Measurements from ENCODE around the gene C19orf38. TPM values are rescaled to one million over a fixed set of nuclear protein-coding genes. Genes with fewer than 3 reads are reported as not detected.
A peak's percentile ranks its signal among the peaks of the same experiment; 100 is the strongest.

The C19orf38 gene
- total and polyA plus RNA-seq, 8 donors = 0.92 to 2.2 (median 1.2) TPM; not detected in 3

DNA sequence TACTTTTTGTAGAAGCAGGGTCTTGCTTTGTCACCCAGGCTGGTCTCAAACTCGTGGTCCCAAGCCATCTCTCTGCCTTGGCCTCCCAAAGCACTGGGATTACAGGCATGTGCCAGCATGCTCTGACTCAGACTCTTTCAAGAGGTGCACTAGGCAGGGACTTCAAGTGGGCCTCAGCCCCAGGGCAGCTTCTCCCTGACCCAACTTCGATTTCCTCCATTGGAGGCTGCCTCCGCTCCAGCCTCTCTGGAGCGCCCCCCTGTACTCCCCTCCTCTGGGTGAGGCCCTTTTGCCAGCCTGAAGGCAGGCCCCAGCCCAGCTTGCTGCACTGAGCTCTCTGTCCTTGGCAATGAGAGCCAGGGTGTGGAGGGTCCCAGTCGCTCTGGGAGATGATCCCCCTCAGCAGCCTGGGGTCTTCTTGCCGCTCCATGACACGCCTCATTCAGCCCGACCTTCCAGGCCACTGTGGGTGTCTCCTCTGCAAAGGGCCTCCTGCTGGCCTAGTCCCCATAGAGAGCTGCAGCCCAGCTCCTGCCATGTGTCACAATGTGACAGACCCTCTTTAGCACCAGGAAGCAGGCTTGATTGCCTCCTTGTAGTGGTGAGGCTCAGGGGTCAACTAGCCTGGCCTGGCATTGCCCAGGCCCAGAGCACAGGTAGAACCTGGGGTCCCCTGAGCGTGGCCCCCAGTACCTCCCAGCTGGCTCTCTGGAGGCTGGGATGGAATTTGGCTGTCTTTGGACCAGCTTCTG, 39.6 kb downstream of the C19orf38 start:
- Histone ChIP-seq H3K36me3 (peaks cover 0 to 8% (median 2%) of the 10 kb centered on the region in 4 donors), H3K4me3 (no peak overlapping the region), H3K27ac (peak overlapping the region in 2 of 5 donors; percentile 20 to 39), H3K9me3 (no peaks in the 10 kb centered on the region), H3K4me1 (peaks cover 17 to 71% (median 39%) of the 10 kb centered on the region in 4 donors), H3K27me3 (no peaks in the 10 kb centered on the region)
- DNase-seq = no peak
- 77 to 92% (median 90%) methylated on average over 8 to 9 of the region's 9 CpGs for WGBS, 5 donors
- TF ChIP-seq EP300 (IDR thresholded peaks at IDR 0.05) (no peak), POLR2AphosphoS5 (IDR thresholded peaks at IDR 0.05) (no peak), POLR2A (IDR thresholded peaks at IDR 0.05) (no peak)
- TF ChIP-seq, protein P1, sequence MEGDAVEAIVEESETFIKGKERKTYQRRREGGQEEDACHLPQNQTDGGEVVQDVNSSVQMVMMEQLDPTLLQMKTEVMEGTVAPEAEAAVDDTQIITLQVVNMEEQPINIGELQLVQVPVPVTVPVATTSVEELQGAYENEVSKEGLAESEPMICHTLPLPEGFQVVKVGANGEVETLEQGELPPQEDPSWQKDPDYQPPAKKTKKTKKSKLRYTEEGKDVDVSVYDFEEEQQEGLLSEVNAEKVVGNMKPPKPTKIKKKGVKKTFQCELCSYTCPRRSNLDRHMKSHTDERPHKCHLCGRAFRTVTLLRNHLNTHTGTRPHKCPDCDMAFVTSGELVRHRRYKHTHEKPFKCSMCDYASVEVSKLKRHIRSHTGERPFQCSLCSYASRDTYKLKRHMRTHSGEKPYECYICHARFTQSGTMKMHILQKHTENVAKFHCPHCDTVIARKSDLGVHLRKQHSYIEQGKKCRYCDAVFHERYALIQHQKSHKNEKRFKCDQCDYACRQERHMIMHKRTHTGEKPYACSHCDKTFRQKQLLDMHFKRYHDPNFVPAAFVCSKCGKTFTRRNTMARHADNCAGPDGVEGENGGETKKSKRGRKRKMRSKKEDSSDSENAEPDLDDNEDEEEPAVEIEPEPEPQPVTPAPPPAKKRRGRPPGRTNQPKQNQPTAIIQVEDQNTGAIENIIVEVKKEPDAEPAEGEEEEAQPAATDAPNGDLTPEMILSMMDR (IDR thresholded peaks at IDR 0.05) = no peak
- intact Hi-C loops (cut with DNase I; ENCODE audit: low total_unique reads) = no loop called here

DNA sequence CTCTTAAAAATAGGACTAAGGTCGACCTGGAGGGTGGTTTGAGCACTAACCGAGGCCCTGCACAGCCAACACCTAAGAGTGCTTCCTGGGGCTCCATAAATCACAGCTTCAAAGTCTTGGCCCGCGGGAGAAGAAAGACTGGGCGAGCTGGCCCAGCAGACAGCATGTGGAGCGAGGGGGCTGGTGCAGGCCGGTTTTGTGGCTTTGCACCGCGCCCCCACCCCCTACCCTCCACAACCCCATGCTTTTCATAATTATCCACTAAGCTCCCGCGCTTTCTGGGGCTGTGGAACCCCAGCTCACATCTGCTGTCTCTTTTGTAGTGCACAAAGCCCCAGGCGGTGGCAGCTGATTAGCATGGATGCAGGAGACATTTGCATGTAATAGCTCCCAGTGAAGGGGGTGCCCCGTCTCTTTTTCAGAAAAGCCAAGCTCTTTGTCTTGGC, 40.2 kb downstream of the C19orf38 start:
- TF ChIP-seq, protein P1 (IDR thresholded peaks at IDR 0.05) = no peak
- TF ChIP-seq POLR2A (IDR thresholded peaks at IDR 0.05) (no peak), POLR2AphosphoS5 (IDR thresholded peaks at IDR 0.05) (no peak), EP300 (IDR thresholded peaks at IDR 0.05) (no peak)
- Histone ChIP-seq H3K9me3 (no peaks in the 10 kb centered on the region), H3K4me3 (no peak overlapping the region), H3K36me3 (peaks cover 0 to 1% (median 0%) of the 10 kb centered on the region in 4 donors), H3K27me3 (no peaks in the 10 kb centered on the region), H3K27ac (peak overlapping the region in 1 of 5 donors; percentile 39), H3K4me1 (peaks cover 17 to 75% (median 40%) of the 10 kb centered on the region in 4 donors)
- 54 to 73% (median 66%) methylated on average over 11 to 13 of the region's 13 CpGs for WGBS, 5 donors
- peak in 1 of 2 donors; percentile 35 for DNase-seq
- intact Hi-C loops (cut with DNase I; ENCODE audit: low total_unique reads) = no loop called here

DNA sequence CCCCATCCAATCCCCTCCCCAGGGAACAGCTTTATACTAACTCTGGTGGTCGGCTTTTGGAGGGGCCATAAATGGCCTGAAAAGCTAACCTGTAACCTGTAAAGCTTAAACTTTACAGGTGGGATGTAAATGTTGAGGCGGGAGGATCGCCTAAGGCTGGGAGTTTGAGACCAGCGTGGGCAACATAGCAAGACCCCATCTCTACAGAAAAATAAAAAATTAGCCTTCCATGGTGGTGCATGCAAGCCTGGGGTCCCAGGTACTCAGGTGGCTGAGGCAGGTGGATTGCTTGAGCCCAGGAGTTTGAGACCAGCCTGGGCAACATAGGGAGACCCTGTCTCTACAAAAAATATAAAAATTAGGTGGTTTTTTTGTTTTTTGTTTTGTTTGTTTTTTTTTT, 41.7 kb downstream of the C19orf38 start:
- intact Hi-C loops (cut with DNase I; ENCODE audit: low total_unique reads) = no loop called here
- TF ChIP-seq POLR2AphosphoS5 (IDR thresholded peaks at IDR 0.05) (no peak), POLR2A (IDR thresholded peaks at IDR 0.05) (no peak), EP300 (IDR thresholded peaks at IDR 0.05) (no peak)
- TF ChIP-seq, protein P1 (IDR thresholded peaks at IDR 0.05) = no peak
- Histone ChIP-seq H3K27ac (no peak overlapping the region), H3K4me1 (peaks cover 17 to 79% (median 37%) of the 10 kb centered on the region in 4 donors), H3K9me3 (no peaks in the 10 kb centered on the region), H3K4me3 (no peak overlapping the region), H3K27me3 (no peaks in the 10 kb centered on the region), H3K36me3 (no peaks in the 10 kb centered on the region)
- no peak for DNase-seq
- 86 to 98% (median 95%) methylated on average over 4 of the region's 4 CpGs for WGBS, 5 donors

DNA sequence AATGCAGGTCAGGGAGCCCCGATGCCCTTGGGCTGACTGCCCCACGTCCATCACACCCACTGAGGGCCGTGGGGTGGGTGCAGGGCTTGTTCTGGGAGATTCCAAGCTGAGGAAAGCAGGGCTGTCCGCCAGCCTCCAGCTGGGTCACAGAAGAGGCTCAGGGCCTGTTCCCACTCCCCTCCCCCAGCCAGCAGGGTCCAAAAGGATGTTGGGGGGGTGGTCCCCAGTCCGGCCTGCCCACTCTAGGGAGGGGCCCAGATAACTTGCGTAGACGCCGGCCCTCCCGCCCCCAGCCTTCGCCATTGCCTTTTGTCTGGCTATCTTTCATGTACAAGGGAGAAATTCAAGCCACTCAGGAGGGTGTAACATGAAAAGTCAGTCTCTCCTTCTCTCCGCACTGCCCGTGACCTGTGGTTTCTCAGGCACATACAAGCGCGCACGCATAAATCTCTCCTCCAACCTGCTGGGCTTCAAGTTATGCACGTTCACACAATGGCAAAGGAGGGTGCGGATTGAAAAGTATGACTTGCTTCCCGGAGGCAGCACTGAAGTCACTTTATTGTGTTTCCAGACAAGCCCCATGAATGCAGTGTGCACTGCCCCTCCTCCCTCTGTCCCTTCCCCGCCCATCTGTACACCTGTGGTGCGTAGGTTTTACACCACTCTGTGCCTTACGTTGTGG, 43.3 kb downstream of the C19orf38 start:
- Histone ChIP-seq H3K4me3 (no peak overlapping the region), H3K4me1 (peaks cover 17 to 82% (median 39%) of the 10 kb centered on the region in 4 donors), H3K27me3 (no peaks in the 10 kb centered on the region), H3K27ac (peak overlapping the region in 4 of 5 donors; percentile 55 to 65 (median 59)), H3K9me3 (no peaks in the 10 kb centered on the region), H3K36me3 (no peaks in the 10 kb centered on the region)
- TF ChIP-seq POLR2AphosphoS5 (IDR thresholded peaks at IDR 0.05) = peak in 1 of 3 donors; percentile 15
- TF ChIP-seq, protein P1 (IDR thresholded peaks at IDR 0.05) = no peak
- DNase-seq = peak; percentile 29 to 91
- intact Hi-C loops (cut with DNase I; ENCODE audit: low total_unique reads) = no loop called here
- 30 to 37% (median 34%) methylated on average over 17 to 21 of the region's 21 CpGs for WGBS, 5 donors
